T-helper 2 cell (primary cell): ENCODE results near the gene BOD1.

Source experiments
- DNase-seq, 5 experiments: peaks; one replicate each; pipeline versions ENCODE4 v3.0.0 to v3.0.0-alpha.2; 2012 to 2022
- total RNA-seq, 2 donors: gene quantifications; one replicate each; lab custom pipeline; 2026; lab: John Stamatoyannopoulos, UW

Gene BOD1
- total RNA-seq: 14.0 to 20.8 reads per million in 2 donors

DNA sequence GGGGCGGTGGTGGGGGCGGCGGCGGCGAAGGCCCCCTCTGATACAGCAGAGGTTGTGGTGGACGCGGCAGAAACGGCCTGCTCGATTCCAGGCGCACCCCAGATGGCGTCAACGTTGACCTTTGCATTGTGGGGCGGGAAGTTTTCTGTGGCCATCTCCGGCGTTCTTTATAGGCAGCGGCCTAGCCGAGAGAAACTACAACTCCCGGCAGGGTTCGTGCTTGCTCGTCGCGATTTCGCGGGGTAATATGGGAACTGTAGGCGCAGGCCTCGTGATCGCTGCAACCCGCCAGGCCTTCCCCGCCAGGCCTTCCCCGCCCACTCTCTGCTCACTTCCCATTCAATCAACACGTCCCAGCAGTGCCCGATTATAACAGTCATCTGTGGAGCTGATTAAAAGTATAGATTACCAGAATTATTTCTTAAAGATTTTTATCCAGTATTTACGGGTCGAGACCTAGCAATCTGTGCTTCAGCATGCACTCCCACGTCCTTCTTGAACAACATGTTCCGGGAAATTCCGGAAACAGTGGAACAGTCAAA, at the start of gene BOD1:
BOD1 (minus strand) TSS at position 74 of the 542 bp plus-strand sequence. CDS start 214 bp downstream, outside the sequence.
- peak; percentile 79 to 98 (median 92) for DNase-seq

DNA sequence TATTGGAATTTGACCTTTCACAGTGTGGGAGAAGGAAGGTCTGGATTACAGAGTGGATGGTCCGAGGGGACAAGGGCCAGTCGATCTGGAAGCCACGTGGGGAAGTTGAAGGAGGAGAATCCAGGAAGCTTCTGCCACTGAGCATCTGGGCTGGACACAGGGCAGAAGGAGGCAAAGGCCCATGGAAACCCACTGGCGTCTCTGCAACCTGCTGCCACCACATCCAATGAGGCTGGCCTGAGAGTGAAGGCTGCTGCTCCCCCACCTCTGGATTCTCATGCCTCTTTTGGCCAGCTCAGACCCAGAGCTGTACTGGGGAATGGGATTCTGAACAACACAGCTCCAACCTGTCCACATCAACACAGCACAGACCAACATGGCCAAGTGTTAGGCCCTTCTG, 48.9 kb upstream of the BOD1 start:
- no peak for DNase-seq

DNA sequence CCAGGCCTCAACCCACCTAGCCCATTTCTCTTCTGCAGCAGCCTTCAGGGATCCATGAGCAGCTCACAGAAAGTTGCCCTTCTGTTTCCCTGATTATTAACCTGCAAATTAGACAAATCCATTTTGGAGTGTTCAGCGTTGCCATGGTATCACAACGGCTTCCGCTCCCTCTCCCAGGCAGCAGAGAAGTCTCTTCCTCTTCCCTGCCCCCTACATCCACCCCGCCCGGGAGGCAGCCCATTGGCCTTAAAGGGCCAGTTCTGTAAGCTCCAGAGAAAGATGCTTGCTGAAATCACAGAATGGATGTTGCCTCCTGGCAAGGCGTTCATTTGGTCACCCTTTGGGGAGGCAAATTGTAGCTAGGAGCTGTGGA, 47.7 kb upstream of the BOD1 start:
- no peak for DNase-seq

DNA sequence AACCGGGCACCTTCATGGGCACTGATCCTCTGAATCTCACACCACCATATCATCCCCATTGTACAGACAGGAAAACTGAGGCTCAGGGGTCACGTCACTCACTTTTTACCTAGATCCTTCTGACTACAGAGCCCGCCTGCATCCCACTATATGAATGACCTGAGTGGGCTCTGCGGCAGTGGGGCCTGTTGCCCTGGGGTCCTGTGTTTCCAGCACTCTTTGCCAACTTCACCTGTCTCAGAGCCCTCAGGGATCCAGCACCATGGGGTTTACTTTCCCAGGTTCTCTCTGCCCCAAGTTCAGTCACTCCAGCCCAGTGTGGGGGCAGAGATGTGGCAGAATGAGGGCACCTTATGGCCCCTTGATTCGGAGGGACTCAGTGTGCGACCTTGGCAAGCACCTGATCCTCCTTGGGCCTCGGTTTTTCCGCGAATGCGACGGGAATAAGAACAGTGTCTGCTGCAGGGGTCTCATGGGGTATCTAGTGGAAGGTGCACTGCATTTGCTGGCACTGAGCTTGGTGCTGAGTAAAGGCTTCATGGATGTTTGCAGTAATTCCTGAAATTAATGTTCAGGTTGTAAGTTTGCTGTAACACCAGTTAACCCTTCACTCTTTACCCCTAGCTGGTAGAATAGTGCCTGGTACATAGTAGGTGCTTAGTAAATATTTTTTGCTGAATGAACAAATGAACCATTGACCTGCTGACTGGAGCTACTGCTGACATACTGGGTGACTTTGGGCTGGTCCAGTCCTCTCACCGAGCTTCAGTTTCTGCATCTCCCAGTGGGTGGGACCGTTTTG, 47.1 kb upstream of the BOD1 start:
- DNase-seq: no peak

DNA sequence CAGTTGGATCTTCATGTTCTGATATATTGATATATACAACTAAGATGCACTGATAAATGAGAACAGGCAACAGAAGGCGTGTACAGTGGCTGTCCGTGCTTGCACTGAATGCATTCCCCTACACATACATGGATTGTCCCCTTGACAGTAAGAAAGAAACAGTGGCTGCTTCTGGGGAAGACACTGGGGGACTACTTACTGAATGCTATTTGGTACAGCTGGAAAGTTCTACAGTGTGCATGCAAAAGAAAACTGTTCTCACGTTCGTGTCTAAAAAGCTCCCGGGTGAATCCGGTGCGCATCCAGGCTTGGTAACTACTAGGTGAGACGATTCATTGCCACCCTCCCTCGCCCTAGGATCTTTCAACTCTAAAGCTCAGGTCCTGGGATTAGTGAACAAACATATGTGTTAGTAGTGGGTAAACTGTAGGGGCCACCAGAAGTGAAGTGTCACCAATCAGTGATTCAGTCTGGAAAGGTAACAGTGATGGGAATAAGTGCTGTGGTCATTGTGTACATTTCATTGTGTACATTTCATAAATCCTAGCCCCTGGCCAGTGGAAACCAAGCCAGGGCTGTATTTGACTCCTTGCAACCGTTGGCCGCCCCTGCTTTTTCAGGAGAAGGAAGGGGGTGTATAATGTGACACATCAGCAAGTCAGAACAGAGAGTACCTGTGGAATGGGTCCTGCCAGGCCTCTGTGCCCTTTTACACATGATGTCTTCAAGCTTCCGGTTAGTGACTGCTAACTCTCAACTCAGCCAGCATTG, 46.3 kb upstream of the BOD1 start:
- DNase-seq: no peak

DNA sequence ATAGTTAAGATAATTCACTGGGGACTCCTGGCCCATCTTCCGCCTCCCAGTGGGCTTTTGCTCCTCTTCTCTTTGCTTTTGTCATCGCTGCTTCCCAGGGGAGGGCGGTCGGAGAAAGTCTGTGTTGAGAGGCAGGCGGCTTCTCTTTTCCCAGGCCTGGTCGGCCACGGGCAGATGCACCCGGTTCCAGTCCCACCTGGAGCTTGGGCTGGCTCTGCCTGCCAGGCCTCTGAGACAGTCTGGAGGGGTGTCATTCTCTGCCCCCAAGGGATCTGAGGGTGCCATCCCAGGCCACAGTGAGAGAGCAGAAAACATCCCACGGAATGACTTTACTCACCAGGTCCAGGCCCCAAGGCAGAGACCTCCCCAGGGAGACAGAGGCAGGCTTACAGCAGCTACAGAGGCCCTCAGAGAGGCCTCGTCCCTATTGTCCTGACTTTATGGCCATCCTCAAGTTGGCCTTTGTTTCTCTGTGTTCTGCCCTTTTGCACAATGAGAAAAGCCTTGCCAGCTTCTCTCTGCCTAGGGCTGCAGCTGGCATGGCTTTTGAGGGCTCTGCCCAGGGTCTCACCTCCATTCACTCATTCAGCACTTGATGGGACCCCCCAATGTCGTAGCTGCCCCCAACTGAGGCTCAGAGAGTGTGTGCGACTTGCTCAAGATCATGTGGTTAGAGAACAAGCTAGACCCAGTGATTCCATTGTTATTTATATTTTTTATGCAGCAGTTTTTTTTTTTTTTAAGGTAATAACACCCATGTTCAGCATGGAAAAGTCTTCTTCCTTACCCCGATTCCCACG, 44.2 kb upstream of the BOD1 start:
- DNase-seq: no peak

DNA sequence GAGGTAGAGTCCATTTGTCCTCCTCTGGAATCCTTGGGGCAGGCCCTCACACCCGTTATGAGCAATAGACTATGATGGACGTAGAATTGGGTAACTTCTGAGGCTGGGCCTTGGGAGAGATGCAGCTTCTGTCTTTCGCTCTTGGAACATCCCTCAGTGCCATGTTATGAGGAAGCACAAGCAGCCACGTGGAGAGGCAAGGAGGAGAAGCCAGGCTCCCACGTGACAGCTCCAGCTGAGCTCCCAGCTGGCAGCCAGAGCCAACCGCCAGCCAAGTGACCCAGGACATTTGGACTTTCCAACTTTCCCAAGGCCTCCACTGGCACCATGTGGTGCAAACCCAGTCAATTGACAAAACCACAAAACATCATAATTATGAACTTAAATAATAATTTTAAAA, 43.0 kb upstream of the BOD1 start:
- no peak for DNase-seq

DNA sequence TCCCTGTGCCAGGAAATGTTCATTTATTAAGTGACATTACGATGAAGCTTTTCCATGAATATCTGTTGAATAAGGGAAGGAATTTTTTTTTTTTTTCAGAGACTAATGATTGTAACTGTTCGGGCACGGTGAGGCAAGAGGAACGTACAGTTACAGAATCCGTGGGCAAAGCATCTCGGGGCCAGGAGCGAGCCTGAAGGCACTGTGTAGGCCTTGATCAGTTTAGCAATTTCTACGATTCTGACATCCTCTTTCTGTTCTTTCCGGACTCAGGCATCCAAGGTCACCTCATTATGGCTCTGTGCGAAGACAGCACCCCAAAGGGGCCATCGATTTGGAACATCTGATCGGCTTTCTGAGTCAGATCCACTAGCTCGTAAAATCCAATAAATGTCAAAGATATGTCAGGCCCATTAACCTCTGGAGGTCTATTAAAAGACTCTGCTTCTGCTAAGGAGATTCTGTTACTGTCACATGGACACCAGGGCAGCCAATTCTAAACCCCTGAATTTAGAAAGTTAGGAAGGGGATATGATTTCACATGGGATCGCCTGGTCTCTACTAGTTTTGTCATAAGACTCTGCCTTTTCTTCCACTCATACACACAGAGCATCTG, 41.4 kb upstream of the BOD1 start:
- DNase-seq: no peak

DNA sequence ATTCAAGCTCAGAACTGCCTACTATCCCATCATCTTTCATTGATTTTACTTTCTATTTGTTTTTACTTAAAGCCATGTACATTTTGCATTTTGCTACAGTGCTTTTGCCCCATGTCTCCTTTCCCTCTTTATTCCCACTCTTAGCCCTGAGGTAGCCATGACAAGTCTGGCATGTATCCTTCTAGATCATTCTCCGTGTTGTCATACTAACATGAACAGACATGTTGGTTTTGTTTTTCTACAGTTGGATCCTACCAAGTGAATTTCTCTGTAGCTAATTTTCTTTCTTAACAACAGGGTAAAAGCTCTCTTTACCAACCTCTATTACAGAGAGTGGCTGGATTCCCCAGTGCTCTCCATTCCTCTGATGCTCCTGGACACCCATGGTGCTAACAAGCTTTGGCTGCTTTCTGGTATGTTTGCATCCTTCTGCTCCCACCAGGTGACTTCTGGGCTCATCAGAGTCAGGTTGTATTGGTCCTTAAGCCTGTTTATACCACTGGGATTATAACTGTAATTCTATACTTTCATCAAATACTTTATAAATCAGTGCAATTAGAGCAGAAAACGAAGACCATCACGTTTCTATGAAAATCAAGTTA, 38.8 kb upstream of the BOD1 start:
- DNase-seq: no peak

DNA sequence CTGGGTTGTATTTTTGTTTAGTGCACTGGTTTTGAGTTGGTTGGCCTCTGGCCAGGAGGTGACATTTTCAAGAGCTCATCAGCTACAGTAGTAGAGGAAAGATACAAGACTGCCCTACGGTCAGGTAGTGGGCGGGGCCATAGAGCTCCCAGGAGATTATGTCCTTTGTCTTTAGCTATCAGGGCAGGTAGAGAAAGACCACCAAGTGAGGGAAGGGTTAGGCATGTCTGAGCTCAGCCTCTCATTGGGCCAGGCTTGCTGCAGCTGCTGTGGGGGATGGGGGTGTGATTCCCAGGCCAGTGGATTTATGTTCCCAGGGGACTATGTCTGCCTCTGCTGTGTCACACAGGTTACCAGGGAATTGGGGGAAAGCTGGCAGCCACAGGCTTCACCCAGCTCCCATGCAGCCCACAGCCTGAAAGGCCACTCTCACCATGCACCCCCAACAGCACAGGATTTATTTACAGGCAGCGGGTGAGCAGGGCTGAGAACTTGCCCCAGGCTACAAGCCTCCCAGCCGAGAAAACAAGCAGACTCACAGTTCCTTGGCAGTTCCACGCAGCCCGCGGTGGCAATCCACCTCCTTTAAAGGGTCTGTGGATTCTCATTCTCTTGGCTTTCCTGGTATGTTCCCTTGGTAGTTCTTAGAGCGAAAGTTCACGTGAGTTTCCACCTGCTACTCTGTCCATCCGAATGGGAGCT, 37.5 kb upstream of the BOD1 start:
- no peak for DNase-seq

DNA sequence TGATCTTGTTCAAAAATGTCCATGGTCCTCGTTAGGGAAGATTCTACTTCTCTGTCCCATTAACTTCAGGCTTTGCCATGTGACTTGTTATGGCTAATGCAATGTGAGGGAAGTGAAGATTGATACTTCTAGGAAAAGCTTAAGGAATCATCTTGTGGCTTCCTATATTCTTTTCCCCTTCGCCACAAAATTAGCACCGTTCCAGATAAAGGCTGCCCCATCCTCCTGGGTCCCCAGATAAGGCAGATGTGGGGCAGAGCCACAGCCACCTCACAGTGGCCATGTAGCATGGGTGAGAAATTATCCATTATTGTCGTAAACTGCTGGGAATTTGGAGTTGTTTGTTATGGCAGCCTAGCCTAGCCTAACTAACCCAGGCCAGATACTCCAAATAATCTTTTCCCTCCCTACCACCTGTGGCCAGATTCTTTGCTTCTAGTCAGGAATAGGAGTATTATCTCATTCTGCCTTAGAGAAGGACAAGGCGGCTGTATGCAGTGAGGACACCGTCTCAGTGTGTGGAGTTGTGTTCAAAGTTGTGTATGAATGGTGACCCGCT, 31.9 kb upstream of the BOD1 start:
- no peak for DNase-seq

DNA sequence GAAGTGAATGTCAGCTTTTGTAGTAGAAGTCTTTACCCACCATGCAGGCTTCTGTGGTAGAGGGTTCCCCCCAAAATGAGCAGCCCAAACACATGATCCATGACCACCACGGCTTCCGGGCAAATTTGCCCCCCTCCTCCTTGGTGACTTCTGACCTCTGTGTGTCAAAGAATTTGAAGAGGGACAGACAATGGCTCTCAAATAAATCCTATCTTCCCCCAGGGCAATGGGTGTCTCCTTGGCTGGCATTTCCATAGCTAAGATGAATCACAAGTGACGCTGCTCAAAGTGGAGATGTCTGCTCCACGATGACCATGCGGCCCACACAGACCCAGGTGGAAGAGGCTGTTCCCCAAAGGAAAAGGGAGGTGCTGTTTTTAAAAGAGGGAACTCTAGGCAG, 30.2 kb upstream of the BOD1 start:
- DNase-seq: no peak

DNA sequence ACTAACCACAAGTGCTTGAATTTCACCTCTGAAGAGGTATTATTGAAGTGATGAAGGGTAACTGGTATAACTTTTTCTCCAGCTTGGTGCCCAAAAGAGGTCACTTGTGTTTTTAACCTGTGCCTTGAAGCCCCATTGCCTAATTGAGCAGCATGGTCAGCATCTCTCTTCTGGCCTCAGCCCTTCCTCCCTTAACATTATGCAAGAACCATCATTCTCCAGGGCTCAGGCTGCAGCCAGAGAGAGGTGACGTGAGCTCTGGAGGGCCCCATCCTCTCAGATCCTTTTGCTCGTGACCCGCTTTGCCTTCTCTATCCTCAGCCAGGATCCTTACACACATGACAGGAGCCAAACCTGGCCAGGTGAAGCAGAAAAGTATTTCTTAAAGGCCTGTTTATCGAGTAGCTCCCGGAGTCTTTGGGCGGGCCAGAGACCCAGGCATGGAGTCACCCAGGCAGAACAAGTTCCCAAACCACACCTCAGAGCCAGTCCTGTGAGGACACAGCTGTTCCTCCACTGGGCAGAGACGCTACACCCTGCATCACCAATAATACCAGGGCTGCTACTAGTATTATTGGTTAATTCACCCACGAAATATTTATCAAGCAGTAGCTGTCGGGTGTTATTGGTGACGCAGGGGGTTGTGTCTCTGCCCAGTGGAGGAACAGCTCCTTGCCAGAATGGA, 29.6 kb upstream of the BOD1 start:
- no peak for DNase-seq

DNA sequence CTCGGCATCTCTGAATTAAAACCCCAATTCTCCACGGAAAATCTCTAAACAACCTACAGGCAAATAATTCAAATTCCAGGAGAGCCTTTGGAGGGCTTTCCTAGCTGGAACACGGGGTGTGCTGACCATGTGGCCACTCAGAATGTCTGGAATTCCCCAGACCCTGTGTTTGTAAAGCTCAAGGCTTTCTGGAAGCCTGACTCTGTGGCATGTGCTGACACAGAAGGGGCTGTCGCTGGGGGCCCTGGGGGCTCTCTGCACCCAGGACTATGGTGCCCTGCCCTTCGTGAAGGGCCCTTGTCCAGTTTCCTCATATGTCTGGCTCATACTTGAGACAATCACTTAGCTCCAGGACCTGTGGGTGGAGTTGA, 29.0 kb upstream of the BOD1 start:
- no peak for DNase-seq

DNA sequence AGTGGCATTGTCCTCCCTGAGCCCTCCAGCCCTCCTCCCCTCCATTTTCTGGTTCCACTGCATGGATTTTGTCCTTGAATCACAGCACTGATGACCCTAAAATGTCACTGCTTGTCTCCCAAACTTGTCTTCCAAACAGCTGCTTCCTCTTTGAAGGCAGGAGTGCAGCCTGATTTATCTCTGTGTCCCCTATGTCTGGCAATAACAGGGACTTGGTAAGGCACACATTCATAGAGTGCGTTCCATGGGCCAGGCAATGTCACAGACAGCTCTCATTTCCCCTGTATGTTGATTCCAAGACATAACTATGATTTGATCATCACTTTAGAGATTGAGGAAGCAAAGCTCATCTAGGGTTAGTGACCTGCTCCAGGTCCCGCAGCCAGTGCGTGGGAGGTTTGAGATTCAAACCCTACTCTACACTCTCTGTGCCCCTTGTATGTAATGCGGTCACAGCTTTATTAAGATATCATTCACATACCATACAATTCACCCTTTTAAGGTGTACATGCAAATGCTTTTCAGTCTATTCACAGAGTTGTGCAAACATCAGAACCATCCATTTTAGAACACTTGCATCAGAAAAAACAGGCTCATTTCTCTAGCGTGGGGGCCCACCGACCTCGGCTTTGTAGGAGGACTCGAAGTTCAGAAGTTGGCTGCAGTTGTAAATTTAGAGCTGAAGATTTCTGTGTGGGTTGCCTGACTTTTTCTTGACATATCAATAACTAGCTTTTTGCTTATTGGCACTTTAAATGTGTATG, 28.4 kb upstream of the BOD1 start:
- no peak for DNase-seq

DNA sequence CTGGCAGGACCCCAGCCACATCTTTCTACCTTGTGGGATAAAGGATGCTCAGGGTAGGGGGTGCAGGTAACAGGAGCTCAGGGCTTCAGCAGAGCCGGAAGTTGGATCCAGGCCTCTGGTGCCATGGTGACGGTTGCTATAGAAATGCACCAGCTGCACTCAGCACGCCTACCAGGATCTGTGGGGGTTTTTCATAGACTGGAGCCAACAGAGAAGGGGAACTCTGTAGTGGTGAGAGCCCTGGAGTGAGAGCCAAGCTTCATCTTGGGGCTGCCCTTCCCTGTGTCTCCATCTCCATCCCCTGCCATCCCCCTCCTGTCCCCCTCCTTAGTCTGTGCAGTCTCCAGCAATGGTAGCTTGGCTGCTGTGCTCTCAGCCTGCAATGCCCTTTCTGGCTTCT, 27.5 kb upstream of the BOD1 start:
- peak in 1 of 5 experiments; percentile 2 for DNase-seq

DNA sequence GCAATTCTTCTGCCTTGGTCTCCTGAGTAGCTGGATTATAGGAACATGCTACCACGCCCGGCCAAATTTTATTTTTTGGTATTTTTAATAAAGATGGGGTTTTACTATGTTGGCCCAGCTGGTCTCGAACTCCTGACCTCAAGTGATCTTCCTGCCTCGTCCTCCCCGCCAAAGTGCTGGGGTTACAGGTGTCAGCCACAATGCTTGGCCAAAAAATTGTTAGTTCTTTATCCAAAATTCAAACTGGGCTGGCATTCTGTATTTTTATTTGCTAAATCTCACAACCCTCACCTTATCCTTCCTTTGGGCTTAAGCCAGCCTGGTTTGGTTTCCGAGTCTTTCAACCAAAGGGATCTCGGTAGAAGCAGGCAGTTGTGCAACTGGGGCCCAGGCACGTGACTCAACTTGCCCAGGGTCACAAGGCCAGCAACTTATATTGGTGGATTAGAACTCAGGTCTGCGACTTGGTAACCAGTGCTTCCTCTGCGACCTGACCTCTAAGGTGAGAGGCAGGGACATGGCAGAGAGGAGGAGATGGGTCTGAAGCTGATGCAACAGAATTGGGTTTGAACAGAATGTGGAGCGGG, 26.5 kb upstream of the BOD1 start:
- no peak for DNase-seq

DNA sequence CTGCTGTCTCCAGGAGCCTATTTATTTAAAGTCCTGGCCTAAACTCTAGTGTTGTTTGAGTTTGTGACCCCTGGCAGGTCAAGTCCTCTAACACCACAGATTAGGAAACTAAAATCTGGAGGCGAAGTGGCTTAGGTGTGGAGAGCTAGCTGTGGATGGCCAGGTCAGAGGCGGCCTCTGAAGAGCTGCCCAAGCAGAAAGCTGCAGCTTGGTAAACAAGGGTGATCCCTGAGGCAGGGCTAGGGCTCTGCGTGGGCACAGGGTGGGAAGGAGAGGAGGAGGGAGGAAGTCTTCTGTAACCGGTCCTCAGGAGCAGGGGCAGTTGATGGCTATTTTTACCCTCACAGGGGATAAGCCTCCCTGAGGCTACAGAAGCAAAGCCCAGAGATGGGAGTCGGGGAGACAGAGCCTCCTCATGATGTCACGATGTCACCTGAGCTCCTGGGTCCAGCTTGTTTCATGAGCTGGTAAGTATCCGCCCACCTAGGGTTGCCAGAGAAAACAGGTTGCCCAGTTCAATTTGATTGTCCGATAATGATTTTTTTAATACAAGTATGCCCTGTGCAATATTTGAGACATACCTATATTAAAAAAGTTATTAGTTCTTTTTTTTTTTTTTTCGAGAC, 25.9 kb upstream of the BOD1 start:
- DNase-seq: no peak
